ENCODE measurements around the gene SLX9. TPM values are rescaled to one million over a fixed set of nuclear protein-coding genes. Genes with fewer than 3 reads are reported as not detected.

The SLX9 gene
- total and polyA plus RNA-seq, 12 donors: 11.1 to 45.3 (median 23.7) TPM

DNA sequence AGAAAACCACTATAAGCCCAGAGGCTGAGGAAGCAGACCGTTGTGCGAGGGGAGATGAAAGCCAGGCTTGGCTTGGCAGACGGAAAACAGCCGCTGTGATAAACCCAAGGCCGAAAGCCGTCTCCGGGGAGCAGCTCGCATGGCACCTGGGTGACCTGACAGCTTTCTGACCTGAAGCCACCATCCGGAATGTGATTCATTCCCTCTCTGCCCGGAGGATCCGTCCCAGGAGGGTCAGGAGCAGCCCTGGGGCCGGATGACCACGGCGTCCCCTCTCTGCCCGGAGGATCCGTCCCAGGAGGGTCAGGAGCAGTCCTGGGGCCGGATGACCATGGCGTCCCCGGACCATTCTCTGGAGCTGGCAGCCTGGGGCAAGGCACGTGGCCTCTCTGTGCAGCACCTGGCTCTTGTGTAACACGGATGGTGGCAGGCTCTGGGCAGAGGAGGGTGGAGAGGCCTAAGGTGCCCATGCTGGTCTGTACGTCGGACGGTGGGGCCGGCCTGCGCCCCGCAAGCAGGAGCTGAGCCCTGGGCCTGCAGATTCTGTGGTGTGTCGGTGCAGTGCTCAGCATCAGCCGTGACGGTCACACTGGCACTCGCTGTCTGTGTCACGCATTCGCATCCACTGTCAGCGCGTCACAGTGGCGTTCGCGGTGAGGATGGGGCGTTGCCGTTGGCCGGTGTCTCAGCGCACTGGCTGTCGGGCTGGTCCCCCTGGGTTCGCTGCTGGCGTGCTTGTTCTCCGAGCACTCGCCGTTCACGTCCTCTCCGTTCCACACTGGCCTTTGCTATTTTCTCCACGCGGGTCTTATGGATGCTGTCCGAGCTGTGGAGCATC is 50.3 kb downstream of the SLX9 start:
- Histone ChIP-seq H3K27ac (peak overlapping the region in 2 of 5 donors; percentile 68 to 74), H3K4me1 (replicated peaks in 1 of 2) (peaks cover 11 to 15% of the 10 kb centered on the region in 2 donors), H3K27me3 (no peaks in the 10 kb centered on the region), H3K36me3 (replicated peaks in 1 of 2) (no peaks in the 10 kb centered on the region), H3K9me3 (replicated peaks in 1 of 3) (no peaks in the 10 kb centered on the region), H3K4me3 (no peak overlapping the region)
- 71 to 87% (median 81%) methylated on average over 26 to 53 of the region's 53 CpGs for WGBS, 4 donors
- TF ChIP-seq, protein P1, sequence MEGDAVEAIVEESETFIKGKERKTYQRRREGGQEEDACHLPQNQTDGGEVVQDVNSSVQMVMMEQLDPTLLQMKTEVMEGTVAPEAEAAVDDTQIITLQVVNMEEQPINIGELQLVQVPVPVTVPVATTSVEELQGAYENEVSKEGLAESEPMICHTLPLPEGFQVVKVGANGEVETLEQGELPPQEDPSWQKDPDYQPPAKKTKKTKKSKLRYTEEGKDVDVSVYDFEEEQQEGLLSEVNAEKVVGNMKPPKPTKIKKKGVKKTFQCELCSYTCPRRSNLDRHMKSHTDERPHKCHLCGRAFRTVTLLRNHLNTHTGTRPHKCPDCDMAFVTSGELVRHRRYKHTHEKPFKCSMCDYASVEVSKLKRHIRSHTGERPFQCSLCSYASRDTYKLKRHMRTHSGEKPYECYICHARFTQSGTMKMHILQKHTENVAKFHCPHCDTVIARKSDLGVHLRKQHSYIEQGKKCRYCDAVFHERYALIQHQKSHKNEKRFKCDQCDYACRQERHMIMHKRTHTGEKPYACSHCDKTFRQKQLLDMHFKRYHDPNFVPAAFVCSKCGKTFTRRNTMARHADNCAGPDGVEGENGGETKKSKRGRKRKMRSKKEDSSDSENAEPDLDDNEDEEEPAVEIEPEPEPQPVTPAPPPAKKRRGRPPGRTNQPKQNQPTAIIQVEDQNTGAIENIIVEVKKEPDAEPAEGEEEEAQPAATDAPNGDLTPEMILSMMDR (IDR thresholded peaks at IDR 0.05): no peak
- no peak for TF ChIP-seq POLR2A (IDR thresholded peaks at IDR 0.05)
- intact Hi-C loops (cut with DNase I): no loop called here
- DNase-seq: peak; percentile 51 to 83 (median 74)

DNA sequence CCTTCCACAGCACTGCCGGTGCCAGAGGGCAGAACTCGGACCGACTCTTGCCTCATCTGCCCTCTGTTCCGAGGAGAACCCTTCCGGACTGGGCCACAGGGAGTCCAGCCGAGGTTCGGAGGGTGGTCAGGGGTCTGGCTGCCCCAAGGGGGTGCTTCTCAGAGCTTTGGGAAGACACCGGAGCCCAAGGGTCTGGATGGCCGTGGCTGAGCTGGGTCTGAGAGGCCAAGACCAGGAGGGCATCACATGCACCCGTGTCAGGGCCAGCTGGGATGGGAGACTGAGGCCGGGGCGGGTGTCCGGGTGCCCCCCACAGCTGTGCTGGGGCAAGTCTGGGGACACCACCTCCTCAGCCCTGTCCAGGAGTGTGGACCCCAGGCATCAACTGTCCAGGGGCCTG is 51.1 kb downstream of the SLX9 start:
- DNase-seq: no peak
- TF ChIP-seq, protein P1 (IDR thresholded peaks at IDR 0.05): no peak
- no peak for TF ChIP-seq POLR2A (IDR thresholded peaks at IDR 0.05)
- no peak overlapping the region for H3K27ac ChIP-seq
- no peaks in the 10 kb centered on the region for H3K36me3 ChIP-seq (replicated peaks in 1 of 2)
- no peaks in the 10 kb centered on the region for H3K9me3 ChIP-seq (replicated peaks in 1 of 3)
- intact Hi-C loops (cut with DNase I): no loop called here
- no peak overlapping the region for H3K4me3 ChIP-seq
- peaks cover 11 to 15% of the 10 kb centered on the region in 2 donors for H3K4me1 ChIP-seq (replicated peaks in 1 of 2)
- WGBS, 4 donors: 85 to 97% (median 89%) methylated on average over 4 to 13 of the region's 13 CpGs
- no peaks in the 10 kb centered on the region for H3K27me3 ChIP-seq

DNA sequence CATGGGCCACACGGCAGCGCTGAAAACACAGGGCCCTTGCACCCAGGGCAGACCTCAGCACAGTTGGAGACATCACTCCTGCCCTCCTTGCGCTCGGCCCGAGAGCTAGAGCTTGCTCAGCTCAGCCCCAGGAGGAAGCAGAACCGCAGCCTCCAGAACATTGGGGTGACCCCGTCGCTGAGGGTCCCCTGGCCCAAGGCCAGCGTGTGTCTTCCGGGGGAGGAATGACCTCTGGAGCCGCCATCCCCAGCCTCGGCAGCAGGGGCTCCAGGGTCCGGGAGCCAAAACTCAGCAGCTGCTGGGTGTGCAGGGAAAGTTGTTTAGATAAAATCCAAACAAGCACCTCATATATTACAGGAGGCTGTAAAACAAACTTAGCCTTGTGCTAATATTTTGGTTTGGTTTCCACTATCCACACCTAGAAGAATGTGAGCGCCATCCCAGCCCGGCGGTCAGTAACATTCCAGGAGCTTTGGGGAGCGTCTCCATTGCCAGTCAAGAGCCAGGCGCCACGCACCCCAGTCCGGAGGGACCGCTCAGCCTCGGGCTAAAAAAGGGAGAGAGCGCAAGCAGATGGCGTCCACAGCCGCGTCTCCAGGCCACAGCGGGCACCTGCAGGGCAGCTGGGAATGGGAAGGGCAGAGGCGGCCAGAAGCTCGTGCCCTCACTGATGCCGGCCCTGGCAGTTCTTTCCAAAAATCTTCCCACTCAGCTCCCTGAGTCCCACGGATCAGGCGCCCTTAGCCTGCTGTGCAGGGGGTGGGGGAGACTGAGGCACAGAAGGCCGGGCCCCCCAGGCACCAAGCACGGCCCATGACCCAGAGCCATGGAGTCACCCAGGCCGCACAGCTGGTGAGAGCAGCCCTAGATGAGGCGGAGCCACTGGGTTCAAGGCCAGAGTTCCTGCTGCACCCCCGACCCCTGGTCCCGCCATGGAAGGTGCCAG is 52.0 kb downstream of the SLX9 start:
- no peak overlapping the region for H3K27ac ChIP-seq
- no peak for DNase-seq
- TF ChIP-seq, protein P1 (IDR thresholded peaks at IDR 0.05): no peak
- no peak for TF ChIP-seq POLR2A (IDR thresholded peaks at IDR 0.05)
- no peaks in the 10 kb centered on the region for H3K27me3 ChIP-seq
- intact Hi-C loops (cut with DNase I): no loop called here
- no peak overlapping the region for H3K4me3 ChIP-seq
- H3K9me3 ChIP-seq (replicated peaks in 1 of 3): no peaks in the 10 kb centered on the region
- H3K4me1 ChIP-seq (replicated peaks in 1 of 2): peaks cover 11 to 15% of the 10 kb centered on the region in 2 donors
- no peaks in the 10 kb centered on the region for H3K36me3 ChIP-seq (replicated peaks in 1 of 2)
- WGBS, 4 donors: 70 to 81% (median 76%) methylated on average over 25 to 38 of the region's 38 CpGs

DNA sequence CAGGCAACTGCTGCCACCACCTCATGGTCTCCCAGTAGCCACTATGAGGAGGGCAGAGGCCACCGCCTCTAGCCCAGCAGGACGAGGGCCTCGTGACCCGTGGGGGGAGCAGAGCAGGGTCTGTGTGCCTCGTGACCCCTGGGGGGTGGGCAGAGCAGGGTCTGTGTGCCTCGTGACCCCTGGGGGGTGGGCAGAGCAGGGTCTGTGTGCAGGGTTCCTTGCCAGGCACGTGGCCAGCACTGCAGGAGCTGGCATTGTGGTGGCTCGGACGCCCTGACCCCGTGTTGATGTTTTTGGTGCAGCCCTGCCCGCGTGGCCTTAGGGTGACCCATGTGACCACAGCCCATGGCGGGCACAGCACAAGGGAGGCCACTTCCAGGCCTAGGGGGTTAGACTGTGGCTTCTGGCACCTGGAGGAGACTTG is 52.8 kb downstream of the SLX9 start:
- Histone ChIP-seq H3K36me3 (replicated peaks in 1 of 2) (no peaks in the 10 kb centered on the region), H3K9me3 (replicated peaks in 1 of 3) (no peaks in the 10 kb centered on the region), H3K4me3 (no peak overlapping the region), H3K27me3 (no peaks in the 10 kb centered on the region), H3K27ac (no peak overlapping the region), H3K4me1 (replicated peaks in 1 of 2) (peaks cover 11 to 15% of the 10 kb centered on the region in 2 donors)
- 80 to 97% (median 92%) methylated on average over 2 to 13 of the region's 13 CpGs for WGBS, 4 donors
- no peak for DNase-seq
- TF ChIP-seq POLR2A (IDR thresholded peaks at IDR 0.05): no peak
- TF ChIP-seq, protein P1 (IDR thresholded peaks at IDR 0.05): no peak
- intact Hi-C loops (cut with DNase I): no loop called here
